Measurements from ENCODE around the gene SP110. TPM values are rescaled to one million over a fixed set of nuclear protein-coding genes. Genes with fewer than 3 reads are reported as not detected.

SP110 gene
- total and polyA plus RNA-seq, 7 donors: 3.4 to 15.9 (median 7.2) TPM

DNA sequence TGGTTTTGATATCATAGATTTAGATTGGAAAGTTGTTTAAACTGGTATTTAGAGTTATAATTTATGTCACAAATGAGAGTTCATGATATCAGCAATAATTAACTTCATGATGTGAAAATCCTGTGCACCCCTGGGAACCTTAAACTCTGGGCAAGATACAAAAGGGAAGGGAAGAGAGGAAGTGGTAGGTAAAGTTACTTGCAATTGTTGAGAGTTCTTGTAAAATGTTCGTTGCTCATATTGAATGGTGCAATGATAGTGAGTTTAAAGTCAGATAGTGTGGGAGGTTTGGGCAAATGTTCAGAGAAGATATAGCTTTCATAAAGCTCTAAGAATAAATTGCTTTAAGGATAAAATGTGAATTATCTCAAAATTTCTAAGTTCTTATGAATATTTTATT is 75.4 kb downstream of the SP110 start:
- TF ChIP-seq, protein P1, sequence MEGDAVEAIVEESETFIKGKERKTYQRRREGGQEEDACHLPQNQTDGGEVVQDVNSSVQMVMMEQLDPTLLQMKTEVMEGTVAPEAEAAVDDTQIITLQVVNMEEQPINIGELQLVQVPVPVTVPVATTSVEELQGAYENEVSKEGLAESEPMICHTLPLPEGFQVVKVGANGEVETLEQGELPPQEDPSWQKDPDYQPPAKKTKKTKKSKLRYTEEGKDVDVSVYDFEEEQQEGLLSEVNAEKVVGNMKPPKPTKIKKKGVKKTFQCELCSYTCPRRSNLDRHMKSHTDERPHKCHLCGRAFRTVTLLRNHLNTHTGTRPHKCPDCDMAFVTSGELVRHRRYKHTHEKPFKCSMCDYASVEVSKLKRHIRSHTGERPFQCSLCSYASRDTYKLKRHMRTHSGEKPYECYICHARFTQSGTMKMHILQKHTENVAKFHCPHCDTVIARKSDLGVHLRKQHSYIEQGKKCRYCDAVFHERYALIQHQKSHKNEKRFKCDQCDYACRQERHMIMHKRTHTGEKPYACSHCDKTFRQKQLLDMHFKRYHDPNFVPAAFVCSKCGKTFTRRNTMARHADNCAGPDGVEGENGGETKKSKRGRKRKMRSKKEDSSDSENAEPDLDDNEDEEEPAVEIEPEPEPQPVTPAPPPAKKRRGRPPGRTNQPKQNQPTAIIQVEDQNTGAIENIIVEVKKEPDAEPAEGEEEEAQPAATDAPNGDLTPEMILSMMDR (IDR thresholded peaks at IDR 0.05): no peak
- H3K27ac ChIP-seq: no peak overlapping the region
- 66 to 76% (median 70%) methylated on average over 1 of the region's 1 CpG for WGBS, 3 donors
- DNase-seq (no peak), ATAC-seq (no peak)
- intact Hi-C loops (cut with DNase I): loop anchor here in 1 of 2 donors (1.0 kb wide), 1 partner anchor 8 kb away; no protein-coding TSS in a partner anchor
- H3K9me3 ChIP-seq: no peaks in the 10 kb centered on the region
- H3K4me1 ChIP-seq: no peaks in the 10 kb centered on the region
- no peaks in the 10 kb centered on the region for H3K27me3 ChIP-seq (ENCODE audit: insufficient read depth in 3 of 3, low read length in 2 of 3)
- no peaks in the 10 kb centered on the region for H3K36me3 ChIP-seq (ENCODE audit: insufficient read depth in 1 of 2, low read depth in 1 of 2)
- no peak overlapping the region for H3K4me3 ChIP-seq

DNA sequence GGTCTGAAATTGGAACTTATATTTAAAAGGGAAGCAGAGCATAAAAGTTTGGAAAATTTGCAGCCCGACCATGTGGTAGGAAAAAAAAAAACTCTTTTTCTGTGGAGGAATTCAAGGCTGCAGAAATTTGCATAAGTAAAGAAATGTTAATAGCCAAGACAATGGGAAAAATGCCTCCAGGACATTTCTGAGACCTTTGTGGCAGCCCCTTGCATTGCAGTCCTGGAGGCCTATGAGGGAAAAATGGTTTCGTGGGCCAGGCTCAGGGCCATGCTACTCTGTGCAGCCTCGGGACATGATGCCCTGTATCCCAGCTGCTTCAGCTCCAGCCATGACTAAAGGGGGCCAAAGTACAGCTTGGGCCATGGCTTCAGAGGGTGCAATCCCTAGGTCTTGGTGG is 79.1 kb downstream of the SP110 start:
- ATAC-seq (no peak), DNase-seq (no peak)
- 79 to 86% (median 80%) methylated on average over 3 of the region's 3 CpGs for WGBS, 3 donors
- Histone ChIP-seq H3K36me3 (ENCODE audit: insufficient read depth in 1 of 2, low read depth in 1 of 2) (no peaks in the 10 kb centered on the region), H3K27me3 (ENCODE audit: insufficient read depth in 3 of 3, low read length in 2 of 3) (no peaks in the 10 kb centered on the region), H3K4me1 (no peaks in the 10 kb centered on the region), H3K4me3 (no peak overlapping the region), H3K9me3 (no peaks in the 10 kb centered on the region), H3K27ac (no peak overlapping the region)
- TF ChIP-seq, protein P1 (IDR thresholded peaks at IDR 0.05): no peak
- intact Hi-C loops (cut with DNase I): no loop called here

DNA sequence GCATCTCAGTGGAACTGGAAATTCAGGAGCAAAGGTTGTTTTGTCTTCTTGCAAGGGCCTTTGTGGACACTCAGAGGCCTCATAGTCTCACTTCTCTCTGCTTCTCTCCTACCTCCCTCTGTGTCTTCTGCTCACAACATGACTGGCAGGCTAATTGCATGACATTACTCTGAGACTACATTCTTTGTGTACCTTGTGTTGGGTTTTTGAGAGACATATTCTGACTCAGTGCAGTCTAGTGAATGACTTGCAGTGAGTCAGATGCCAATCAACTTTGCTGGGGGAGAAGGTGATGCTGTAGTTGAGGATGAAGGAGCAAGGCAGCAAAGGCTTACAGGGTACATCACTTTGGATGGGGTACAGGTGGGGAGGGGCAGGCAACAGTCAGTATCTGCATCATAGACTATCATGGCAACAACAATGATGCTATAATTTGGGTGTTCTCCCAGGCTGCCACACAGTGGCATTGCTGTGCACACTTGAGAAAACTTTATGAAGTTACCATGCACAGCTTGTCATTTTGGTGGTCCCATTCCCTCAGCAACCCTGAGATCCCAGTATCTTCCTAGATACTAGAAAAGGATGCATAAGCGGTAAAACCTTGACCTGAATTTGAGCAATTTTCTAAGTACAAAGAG is 81.8 kb downstream of the SP110 start:
- no peak overlapping the region for H3K4me3 ChIP-seq
- H3K27me3 ChIP-seq (ENCODE audit: insufficient read depth in 3 of 3, low read length in 2 of 3): no peaks in the 10 kb centered on the region
- no peak for ATAC-seq
- no peak overlapping the region for H3K27ac ChIP-seq
- H3K9me3 ChIP-seq: no peaks in the 10 kb centered on the region
- 97 to 100% (median 97%) methylated on average over 1 of the region's 1 CpG for WGBS, 3 donors
- DNase-seq: no peak
- TF ChIP-seq, protein P1 (IDR thresholded peaks at IDR 0.05): no peak
- H3K36me3 ChIP-seq (ENCODE audit: insufficient read depth in 1 of 2, low read depth in 1 of 2): no peaks in the 10 kb centered on the region
- intact Hi-C loops (cut with DNase I): no loop called here
- H3K4me1 ChIP-seq: peaks cover 11% of the 10 kb centered on the region

DNA sequence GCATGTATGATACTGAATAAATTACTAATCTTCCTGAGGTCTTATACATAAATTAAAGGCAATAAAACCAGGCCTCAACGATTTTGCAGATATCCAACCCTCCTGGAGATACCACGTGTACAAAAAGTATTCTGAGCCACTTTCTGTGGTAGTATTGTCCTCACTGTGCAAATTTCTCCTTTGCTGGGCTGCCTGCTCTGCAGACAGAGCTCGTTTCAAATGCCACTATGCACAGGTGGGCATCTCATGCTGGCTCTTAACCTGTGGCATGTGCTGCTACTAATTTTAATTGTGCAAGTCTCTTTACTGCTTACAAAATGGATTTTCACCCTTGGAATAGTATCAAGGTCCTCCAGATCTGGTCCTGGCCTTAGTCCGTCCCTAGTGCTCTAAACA is 84.7 kb downstream of the SP110 start:
- no peak for DNase-seq

More for the DNA sequence above, 84.7 kb downstream of the SP110 start:
- Histone ChIP-seq H3K4me3 (no peak overlapping the region), H3K27ac (peak overlapping the region; percentile 41), H3K9me3 (no peaks in the 10 kb centered on the region), H3K4me1 (peaks cover 11% of the 10 kb centered on the region), H3K36me3 (ENCODE audit: insufficient read depth in 1 of 2, low read depth in 1 of 2) (no peaks in the 10 kb centered on the region), H3K27me3 (ENCODE audit: insufficient read depth in 3 of 3, low read length in 2 of 3) (no peaks in the 10 kb centered on the region)
- no peak for ATAC-seq
- 35 to 62% (median 52%) methylated on average over 4 of the region's 4 CpGs for WGBS, 3 donors
- intact Hi-C loops (cut with DNase I): no loop called here
- TF ChIP-seq, protein P1 (IDR thresholded peaks at IDR 0.05): no peak

Measured in psoas muscle (tissue), 8 donors.